Measurements from ENCODE around the gene SPEG. TPM values are rescaled to one million over a fixed set of nuclear protein-coding genes. Genes with fewer than 3 reads are reported as not detected.

The SPEG gene
- total and polyA plus RNA-seq, 2 donors (not counting 3 experiments of a cell fraction or from before 2014, with no cell fraction given): 0.84 to 3.5 TPM

DNA sequence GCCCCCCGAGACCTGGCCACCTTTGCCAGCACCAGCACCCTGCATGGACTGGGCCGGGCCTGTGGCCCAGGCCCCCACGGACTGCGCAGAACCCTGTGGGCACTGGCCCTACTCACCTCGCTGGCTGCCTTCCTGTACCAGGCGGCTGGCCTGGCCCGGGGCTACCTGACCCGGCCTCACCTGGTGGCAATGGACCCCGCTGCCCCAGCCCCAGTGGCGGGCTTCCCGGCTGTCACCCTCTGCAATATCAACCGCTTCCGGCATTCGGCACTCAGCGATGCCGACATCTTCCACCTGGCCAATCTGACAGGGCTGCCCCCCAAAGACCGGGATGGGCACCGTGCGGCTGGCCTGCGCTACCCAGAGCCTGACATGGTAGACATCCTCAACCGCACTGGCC lies 80.2 kb downstream of the SPEG start:
- ChIA-PET CTCF (interaction anchor here (1.9 to 6.6 kb wide), 2 partner anchors 15 to 19 kb away, joined by 8 to 39 read pairs; a partner anchor contains a TSS), POLR2A (no interaction called here)
- DNase-seq (ENCODE audit: low read depth, low spot score) (no peak), FAIRE-seq (no peak)
- Histone ChIP-seq H3K4me3 (replicated peaks in 1 of 3; ENCODE audit: insufficient read depth in 1 of 3, low read depth in 1 of 3, low read length in 3 of 3) (no peak overlapping the region), H3K4me1 (ENCODE audit: control insufficient read depth, extremely low read depth, insufficient read depth, low read length) (no peaks in the 10 kb centered on the region), H3K27ac (ENCODE audit: insufficient read depth, low read depth, low read length) (no peak overlapping the region), H3K4me2 (ENCODE audit: insufficient read depth, low read length) (no peak overlapping the region), H4K20me1 (replicated peaks; ENCODE audit: control insufficient read depth, extremely low read depth, insufficient read depth, low read length) (no peaks in the 10 kb centered on the region), H3K27me3 (ENCODE audit: control insufficient read depth in 2 of 2, insufficient read depth in 2 of 2, low read length in 2 of 2) (peaks cover 63 to 67% of the 10 kb centered on the region in 2 experiments), H3K9me3 (replicated peaks; ENCODE audit: control insufficient read depth, insufficient read depth, low read length) (no peaks in the 10 kb centered on the region), H3K9me1 (replicated peaks; ENCODE audit: control insufficient read depth, extremely low read depth, insufficient read depth, low read length) (no peaks in the 10 kb centered on the region), H3K9ac (replicated peaks; ENCODE audit: extremely low read depth, insufficient read depth, low read length) (no peak overlapping the region), H3K79me2 (ENCODE audit: control insufficient read depth, insufficient read depth, low read length) (no peaks in the 10 kb centered on the region), H2AFZ (ENCODE audit: low read depth, low read length) (no peak overlapping the region), H3K36me3 (ENCODE audit: control insufficient read depth in 2 of 2, extremely low read depth in 1 of 2, insufficient read depth in 2 of 2, low read length in 2 of 2) (no peaks in the 10 kb centered on the region)
- TF ChIP-seq JUN (IDR thresholded peaks at IDR 0.05; ENCODE audit: borderline replicate concordance, insufficient read depth, insufficient read length, low read depth): no peak
- no peak for TF ChIP-seq FOS (IDR thresholded peaks at IDR 0.05; ENCODE audit: borderline replicate concordance, insufficient read depth, low read length)
- no peak for TF ChIP-seq POLR2A (IDR thresholded peaks at IDR 0.05; ENCODE audit: low read depth, low read length)
- no peak for TF ChIP-seq EZH2 (IDR thresholded peaks at IDR 0.05; ENCODE audit: borderline replicate concordance, low read depth, low read length, severe bottlenecking)
- TF ChIP-seq GATA2 (IDR thresholded peaks at IDR 0.05; ENCODE audit: insufficient read depth, insufficient read length, low read depth, low read length): no peak
- no peak for TF ChIP-seq MYC (IDR thresholded peaks at IDR 0.05; ENCODE audit: low read depth, low read length)
- TF ChIP-seq, protein P1, sequence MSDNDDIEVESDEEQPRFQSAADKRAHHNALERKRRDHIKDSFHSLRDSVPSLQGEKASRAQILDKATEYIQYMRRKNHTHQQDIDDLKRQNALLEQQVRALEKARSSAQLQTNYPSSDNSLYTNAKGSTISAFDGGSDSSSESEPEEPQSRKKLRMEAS (IDR thresholded peaks at IDR 0.05; ENCODE audit: insufficient read depth, insufficient read length): no peak
- no peak for TF ChIP-seq POLR2AphosphoS5 (IDR thresholded peaks at IDR 0.05; ENCODE audit: insufficient read depth, low read depth, low read length)
- TF ChIP-seq, protein P2, sequence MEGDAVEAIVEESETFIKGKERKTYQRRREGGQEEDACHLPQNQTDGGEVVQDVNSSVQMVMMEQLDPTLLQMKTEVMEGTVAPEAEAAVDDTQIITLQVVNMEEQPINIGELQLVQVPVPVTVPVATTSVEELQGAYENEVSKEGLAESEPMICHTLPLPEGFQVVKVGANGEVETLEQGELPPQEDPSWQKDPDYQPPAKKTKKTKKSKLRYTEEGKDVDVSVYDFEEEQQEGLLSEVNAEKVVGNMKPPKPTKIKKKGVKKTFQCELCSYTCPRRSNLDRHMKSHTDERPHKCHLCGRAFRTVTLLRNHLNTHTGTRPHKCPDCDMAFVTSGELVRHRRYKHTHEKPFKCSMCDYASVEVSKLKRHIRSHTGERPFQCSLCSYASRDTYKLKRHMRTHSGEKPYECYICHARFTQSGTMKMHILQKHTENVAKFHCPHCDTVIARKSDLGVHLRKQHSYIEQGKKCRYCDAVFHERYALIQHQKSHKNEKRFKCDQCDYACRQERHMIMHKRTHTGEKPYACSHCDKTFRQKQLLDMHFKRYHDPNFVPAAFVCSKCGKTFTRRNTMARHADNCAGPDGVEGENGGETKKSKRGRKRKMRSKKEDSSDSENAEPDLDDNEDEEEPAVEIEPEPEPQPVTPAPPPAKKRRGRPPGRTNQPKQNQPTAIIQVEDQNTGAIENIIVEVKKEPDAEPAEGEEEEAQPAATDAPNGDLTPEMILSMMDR (IDR thresholded peaks at IDR 0.05; ENCODE audit: extremely low read depth in 1 of 2, insufficient read depth in 1 of 2, low read depth in 1 of 2, low read length in 2 of 2): no peak
- BruUV-seq (replicated peaks): no TSS peak
- dilution Hi-C loops (cut with MboI; ENCODE audit: extremely low pct_ligation_motif_present, low sequenced_read_pairs) (no loop called here), intact Hi-C loops (cut with micrococcal nuclease) (no loop called here)
